GM19193 (cell line): ENCODE measurements around the gene FNDC3B.

ENCODE experiments used
- POLR2A ChIP-seq: IDR thresholded peaks from 4 replicates; pipeline ENCODE4 v1.6.1; 2011; ENCODE audit not compliant: insufficient read depth, insufficient read length; ENCODE audit errors: extremely low read depth

FNDC3B gene

DNA sequence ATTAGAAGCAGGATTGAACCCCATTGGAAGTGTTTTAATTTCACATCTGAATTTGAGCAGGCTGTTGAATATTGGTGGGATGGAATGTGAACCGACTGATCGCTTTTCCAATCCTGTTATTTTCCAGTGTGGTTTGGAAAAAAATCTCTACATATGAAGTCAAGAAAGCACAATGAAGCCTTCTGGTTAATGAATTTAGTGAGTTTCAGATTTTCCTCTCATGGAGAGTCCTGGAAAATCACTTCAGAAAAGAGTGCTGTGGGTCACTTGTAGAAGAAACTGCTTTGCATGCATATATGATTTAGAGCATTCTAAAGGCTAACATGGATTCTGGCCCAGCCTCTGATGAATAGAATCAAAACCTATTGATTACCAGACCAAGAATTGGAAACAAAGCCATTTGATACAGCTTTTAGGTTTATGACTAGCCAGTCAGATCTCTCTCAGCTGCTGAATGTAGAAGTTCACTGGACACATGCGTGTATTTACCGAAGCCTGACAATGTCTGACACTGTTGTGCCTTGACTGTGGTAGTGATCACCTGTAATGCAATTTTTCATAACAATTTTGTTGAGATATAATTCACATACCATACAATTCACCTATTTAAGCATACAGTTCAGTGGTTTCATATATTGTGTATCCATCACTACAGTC, 121.9 kb downstream of the FNDC3B start:
- TF ChIP-seq POLR2A, result no peak

DNA sequence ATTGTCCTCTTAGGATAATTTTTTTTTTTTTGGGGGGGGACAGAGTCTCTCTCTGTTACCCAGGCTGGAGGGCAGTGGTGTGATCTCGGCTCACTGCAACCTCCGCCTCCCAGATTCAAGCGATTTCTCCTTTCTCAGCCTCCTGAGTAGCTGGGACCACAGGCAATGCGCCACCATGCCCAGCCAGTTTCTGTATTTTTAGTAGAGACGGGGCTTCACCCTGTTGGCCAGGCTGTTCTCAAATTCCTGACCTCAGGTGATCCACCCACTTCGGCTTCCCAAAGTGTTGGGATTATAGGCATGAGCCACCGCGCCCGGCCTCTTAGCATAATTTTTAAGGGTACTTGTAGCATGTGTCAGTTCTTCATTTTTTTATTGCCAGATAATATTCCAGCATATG, 122.6 kb downstream of the FNDC3B start:
- no peak for TF ChIP-seq POLR2A

DNA sequence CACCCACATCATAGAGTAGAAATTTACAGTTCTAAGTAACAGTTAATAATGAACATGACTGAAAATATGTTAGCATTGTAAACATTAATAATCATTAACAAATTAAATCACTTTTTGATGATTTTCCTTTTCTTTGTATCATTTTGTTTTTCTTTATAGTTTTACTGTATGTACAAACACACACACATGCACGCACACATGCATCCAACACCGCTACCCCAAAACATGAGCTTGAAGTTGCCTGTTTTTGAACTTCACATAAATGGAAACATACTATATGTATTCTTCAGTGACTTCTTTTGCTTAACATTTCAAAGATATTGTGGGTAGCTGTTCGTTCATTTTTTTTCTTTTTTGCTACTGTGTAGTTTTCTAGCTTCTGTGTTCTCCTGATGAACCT, 123.9 kb downstream of the FNDC3B start:
- TF ChIP-seq POLR2A, result no peak

DNA sequence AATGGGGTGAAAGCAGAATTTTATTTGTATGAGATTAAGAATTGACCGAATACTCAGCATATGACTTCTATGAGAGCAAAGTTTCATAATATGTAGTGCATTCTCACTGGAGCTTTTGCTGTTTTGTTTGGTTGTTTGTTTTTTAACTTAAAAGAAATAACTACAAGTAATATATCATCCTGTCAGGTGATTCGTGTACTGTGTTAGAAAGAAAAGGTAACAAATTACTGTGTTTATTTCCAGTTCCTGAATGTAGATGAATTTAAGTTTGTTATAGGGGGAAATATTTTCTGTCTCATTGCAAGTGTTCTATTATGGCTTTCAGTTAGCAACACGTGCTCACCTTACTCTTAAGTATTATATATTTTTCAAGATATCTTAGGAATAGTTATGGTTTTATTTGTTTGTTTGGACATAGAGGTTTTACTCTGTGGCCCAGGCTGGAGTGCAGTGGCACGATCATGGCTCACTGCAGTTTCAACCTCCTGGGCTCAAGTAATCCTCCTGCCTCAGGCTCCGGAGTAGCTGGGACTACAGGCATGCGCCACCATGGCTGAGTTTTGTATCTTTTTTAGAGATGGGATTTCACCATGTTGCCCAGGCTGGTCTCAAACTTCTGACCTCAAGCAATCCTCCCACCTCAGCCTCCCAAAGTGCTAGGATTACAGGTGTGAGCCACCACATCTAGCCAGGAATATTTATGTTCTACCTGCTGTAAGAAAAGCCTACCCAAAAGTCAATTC, 125.4 kb downstream of the FNDC3B start:
- TF ChIP-seq POLR2A, result no peak

DNA sequence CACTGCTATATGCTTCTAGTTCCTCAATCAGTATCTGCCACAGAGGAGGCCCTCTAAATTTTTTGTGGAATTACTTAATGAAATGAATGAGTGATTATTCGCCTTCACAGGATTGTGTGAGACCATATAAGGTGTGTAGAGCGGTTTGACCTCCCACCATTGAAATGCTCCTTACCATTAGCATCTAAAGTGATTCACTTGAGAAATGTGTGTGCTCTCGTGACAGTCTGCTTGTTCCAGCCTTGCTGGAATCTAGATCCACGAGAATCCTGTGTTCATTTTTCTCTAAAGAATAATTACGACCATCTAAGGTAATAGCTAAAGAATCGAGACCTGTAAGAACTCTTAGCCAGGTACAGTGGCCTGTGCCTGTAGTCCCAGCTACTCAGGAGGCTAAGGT, 126.9 kb downstream of the FNDC3B start:
- TF ChIP-seq POLR2A, result no peak

DNA sequence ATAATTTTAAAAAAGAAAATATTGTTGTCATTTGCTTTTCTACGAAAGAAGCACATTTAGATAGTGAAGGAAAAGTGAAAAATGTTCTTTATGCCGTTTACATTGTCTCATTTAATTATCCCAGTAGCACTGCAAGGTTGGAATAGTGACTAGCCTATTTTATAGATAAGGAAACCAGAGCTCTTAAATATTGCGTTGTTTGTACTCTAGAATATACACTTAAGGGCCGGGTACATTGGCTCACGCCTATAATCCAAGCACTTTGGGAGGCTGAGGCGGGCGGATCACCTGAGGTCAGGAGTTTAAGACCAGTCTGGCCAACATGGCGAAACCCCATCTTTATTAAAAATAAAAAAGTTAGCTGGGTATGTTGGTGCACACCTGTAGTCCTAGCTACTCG, 127.5 kb downstream of the FNDC3B start:
- no peak for TF ChIP-seq POLR2A

DNA sequence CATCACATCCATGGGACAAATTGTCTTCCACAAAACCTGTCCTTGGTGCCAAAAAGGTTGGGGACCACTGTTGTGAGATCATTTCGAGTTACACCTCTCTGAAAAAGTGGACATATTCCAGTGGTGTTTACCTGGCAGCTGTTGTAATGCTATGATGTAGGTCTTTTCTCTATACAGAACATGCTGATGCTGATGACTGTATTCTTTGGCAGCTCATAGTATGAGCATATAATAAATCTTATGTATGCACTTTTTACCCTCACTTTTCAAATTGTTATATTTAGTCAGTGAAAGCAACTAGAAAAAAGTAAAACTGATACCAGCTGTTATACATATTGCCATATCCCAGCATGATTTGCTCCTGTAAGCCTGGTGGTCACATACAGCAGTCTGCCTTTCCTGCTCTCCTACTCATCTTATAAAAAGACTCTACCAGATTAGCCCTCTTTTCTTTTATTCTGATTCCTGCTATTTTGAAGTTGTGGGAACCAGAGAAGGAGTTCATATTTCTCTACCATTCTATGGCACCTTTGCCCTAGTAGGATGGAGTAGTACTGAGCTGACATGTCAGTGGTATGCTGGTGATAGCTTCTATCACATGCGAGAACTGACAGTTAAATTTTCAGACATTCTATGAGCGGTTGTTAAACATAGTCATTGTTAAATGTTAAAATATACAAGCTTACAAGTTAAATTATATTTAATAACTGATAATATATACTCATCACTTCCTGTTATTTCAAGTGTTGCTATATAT, 128.7 kb downstream of the FNDC3B start:
- TF ChIP-seq POLR2A, result no peak

DNA sequence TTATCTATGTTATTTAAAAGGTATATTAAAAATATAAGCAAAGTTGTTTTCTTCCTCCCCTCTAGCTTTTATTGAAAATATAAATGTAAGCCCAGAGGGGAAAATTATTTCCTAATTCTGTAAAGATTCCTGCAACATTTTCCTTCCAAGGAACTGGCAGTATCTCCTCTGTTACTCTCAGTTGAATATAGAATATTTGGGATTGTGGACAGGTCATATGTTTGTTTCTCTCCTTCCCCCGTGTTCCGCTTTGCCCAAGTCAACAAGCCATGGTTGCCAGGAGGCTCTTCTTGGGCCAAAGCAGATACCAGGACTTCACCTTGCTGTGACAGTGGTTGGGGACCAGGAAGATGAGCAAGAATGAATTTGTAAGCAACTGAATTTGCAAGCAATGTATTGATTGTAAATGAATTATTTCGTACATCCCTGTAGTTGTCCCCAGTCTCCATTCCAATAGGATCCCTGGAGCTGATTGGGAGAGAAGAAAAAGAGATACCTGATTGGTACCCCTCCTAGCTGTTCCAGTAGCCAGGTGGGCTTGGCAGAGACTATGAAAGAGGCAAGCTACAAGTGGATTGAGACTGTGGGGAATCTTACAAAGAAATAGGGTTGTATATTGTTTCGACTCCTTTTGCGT, 130.8 kb downstream of the FNDC3B start:
- TF ChIP-seq POLR2A, result no peak

DNA sequence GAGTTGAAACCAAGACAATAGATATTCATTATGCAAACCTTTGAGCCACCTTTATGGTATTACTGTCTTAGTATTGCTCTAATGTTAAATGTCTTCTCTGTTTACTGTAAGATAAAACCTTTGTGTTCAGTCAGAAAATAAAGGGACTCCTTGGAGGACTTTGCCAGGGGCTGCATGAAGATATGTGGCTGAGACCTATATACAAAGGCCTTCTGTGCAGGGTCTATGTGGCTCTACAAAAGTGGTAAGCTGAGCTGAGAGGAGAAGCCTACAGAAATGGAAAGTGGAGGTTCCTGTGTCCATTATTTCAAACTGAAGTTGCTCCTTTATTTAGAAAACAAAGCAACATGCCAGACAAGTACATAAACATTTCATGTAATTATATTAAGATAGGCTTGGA, 131.5 kb downstream of the FNDC3B start:
- no peak for TF ChIP-seq POLR2A

DNA sequence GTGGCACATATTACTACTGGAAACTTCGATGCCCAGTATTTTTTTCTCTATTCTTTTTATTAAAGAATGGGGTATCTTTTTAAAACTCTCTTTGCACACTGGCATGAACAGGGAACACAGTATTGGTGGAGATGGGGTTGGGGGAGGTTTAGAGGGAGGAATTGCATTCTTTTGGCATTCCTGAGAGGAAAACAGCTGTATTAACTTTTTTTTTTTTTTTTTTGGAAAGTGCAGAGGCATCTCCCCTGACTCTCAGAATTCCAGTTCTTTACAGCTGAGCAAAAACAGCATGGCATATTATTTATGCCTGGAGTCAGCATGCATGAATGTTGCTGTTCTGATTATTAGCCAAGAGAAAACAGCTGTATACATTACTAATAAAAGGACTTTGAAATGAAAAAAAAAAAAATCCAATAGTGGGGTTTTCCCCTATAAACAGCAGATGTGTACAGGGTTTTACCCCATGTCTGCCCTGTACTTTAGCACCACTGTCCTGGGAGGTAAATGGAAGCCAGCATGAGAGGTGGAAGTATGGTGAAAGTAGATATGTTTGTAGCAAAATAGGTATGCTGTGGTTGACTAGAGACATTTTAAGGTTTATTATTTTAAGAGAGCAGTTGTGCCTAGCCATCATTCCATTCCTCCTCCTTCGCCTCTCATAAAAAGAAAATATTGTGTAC, 132.2 kb downstream of the FNDC3B start:
- TF ChIP-seq POLR2A, result no peak

DNA sequence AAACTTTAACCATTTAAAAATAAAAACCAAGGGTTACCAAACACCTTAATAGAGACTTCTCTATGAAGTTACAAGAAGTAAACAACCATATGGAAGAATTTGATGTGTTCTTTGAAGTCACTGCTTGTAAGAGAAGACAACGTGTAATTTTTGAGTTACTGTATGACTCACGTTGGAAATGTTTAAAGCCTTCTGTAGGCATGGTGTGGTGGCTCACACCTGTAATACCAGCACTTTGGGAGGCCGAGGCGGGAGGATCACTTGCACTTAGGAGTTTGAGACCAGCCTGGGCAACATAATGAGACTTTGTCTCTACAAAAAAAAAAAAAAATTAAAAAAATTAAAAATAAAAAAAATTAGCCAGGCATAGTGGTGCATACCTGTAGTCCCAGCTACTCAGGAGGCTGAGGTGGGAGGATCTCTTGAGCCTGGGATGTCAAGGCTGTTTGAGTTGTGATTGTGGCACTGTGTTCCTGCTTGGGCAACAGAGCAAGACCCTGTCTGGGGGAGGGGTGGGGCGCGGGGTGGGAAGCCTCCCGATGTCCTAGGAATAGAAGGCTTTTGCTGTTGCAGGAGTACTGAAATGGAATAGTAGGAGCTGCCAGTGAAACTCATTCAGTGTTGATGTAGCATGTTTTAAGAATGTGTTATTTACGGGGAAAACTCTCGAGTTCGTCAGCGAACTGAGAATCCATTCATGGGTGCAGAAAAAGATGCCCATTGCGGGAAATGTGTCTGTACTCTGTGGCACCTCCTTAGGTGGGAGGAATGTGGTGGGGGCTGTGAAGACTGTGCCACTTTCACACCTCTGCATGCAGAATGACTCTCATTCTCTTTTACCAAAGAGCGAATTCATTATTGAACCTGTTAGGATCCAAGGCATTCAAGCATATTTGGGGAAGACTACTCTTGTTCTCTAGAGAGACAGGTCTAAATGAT, 134.2 kb downstream of the FNDC3B start:
- TF ChIP-seq POLR2A, result no peak

DNA sequence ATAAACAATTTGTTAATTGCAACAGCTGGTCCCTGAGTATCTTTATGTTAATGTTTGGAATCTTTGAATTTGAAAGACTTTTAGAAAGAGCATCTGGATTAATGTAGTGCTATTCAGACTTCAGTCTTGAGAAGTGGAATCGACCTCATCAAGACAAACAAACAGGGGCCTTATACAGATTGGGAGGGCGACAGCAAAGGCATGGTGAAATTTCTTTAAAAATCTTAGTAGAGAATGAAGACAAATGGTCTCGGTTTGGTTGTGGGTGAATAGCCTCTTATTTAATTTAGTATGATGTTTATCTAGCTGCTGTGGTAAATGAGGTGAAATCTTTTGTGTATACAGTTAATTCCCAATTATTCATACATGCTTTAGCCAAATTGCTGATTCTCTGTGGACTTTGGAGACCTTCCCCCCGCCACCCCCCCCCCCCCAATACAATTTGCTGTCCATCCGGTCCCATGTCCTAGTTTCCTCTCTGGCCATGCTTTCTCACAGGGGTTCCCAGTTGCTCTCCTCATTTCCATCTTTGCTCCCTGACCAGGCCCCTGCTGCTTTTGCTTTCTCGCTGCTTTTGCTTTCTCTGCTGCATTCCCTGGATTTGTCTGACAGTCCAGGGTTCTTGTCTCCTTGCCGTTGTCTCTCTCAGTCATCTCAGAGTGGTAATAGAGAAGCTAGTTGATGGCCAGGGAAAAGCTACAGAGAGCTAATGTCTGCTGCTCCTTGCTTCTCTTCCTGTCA, 135.3 kb downstream of the FNDC3B start:
- no peak for TF ChIP-seq POLR2A

DNA sequence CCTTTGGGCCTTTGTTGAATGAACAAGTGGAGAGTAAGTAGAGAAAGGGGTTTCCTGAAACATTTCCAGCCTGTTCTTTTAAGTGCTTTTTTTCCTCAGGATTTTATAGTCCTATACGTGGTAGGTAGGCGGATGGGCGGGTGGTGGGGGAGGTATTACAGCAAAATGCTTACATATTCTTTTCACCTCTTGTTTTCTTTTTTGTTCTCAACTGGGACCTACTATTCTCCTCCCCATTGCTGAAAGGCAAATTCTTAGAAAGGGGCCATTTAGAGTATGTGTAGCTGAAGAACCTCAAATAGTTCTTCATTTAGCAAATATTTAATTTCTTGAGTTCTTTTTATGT, 135.8 kb downstream of the FNDC3B start:
- no peak for TF ChIP-seq POLR2A
